Smooth muscle cell of the coronary artery (primary cell): ENCODE results near the gene ST3GAL6. TPM values are rescaled to one million over a fixed set of nuclear protein-coding genes. Genes with fewer than 3 reads are reported as not detected.

ENCODE experiments used
- total RNA-seq: library from RNA; depleted of rRNA; stranded (reverse); fragments of >200 nt; gene quantifications from 2 replicates; pipeline ENCODE4 v1.2.3, GENCODE V29; 2014; ENCODE audit warnings: low replicate concordance

Gene ST3GAL6
- total RNA-seq = 3.0 and 6.0 TPM in 2 replicates

GRCh38 chr3:98763076-98763475 lies at the start of gene ST3GAL6:
ST3GAL6 (plus strand) TSS chr3:98763340; CDS start chr3:98768441, 5,101 bp downstream.

Other genes with a start within 250 kb of the ST3GAL6 start
- 56.7 and 59.7 TPM in 2 replicates for gene CLDND1, start 240.4 kb upstream of the ST3GAL6 start, total RNA-seq
- not detected in 2 replicates for gene GPR15, start 231.4 kb upstream of the ST3GAL6 start, total RNA-seq
- gene CPOX, start 169.7 kb upstream of the ST3GAL6 start, total RNA-seq = 14.7 and 18.7 TPM in 2 replicates
- 64.9 and 171 TPM in 2 replicates for gene DCBLD2, start 138.4 kb downstream of the ST3GAL6 start, total RNA-seq